ENCODE results near the gene MAML1. TPM values are rescaled to one million over a fixed set of nuclear protein-coding genes. Genes with fewer than 3 reads are reported as not detected.
A peak's percentile ranks its signal among the peaks of the same experiment; 100 is the strongest.

MAML1 gene
- total and polyA plus RNA-seq, 2 experiments from 2014 or later, result 9.6 to 43.9 TPM

DNA sequence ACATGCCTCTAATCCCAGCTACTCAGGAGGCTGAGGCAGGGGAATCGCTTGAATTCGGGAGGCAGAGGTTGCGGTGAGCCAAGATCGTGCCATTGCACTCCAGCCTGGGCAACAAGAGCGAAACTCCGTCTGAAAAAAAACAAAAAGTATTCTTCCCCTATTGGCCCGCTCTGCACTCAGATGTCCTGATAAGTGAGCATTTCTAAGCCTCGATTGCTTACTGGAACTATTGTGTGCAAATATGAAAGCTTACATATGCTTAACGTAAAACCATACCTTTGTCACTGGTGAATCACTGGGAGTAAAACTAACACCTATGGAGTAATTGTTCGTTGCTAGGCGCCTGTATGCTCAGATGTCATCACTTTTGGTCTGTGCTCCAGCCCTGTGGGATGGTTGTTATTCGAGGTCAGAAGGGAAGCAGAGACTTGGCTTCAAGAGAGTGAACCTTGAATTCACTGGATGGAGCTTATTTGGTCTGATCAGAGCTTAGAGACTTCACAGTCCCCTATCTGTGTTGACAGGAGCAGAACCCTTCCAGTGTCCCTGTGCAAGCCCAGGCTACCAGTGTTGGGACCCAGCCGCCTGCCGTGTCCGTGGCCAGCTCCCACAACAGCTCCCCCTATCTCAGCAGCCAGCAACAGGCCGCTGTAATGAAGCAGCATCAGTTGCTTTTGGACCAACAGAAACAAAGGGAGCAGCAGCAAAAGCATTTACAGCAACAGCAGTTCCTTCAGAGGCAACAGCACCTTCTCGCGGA, 35.9 kb downstream of the MAML1 start:
- DNase-seq (ENCODE audit: low spot score) (peak; percentile 69), ATAC-seq (peak; percentile 91)
- Mint-ChIP-seq H3K27me3 (ENCODE audit: insufficient read depth, low read depth, poor library complexity) (peaks cover 9% of the 10 kb centered on the region), H3K27ac (no peak overlapping the region), H3K4me3 (no peak overlapping the region), H3K36me3 (ENCODE audit: low read depth) (peaks cover 78% of the 10 kb centered on the region), H3K4me1 (peaks cover 13% of the 10 kb centered on the region), H3K9me3 (no peaks in the 10 kb centered on the region)
- Histone ChIP-seq H3K79me2 (replicated peaks; ENCODE audit: insufficient read depth) (peaks cover 41% of the 10 kb centered on the region), H3K4me3 (no peak overlapping the region), H3K4me1 (ENCODE audit: insufficient read depth) (peaks cover 3% of the 10 kb centered on the region; the same call in 1 of the 2 replicates), H4K20me1 (replicated peaks; ENCODE audit: insufficient read depth) (peaks cover 23% of the 10 kb centered on the region), H3K4me2 (no peak overlapping the region), H3K9me2 (ENCODE audit: insufficient read depth) (no peaks in the 10 kb centered on the region), H3K27me3 (ENCODE audit: insufficient read depth) (no peaks in the 10 kb centered on the region), H2AFZ (no peak overlapping the region), H3K36me3 (ENCODE audit: insufficient read depth) (peaks cover 50% of the 10 kb centered on the region), H3F3A (replicated peaks; ENCODE audit: low read depth) (peaks cover 29% of the 10 kb centered on the region; the same call in 1 of the 2 replicates), H3K27ac (ENCODE audit: low read depth) (peak overlapping the region; percentile 50; the same call in 1 of the 2 replicates)
- no peak for TF ChIP-seq ZNF331 (CRISPR knock-in tag; IDR thresholded peaks at IDR 0.05; ENCODE audit: low read depth)
- TF ChIP-seq STAT1 (IDR thresholded peaks at IDR 0.05; ENCODE audit: unreplicated experiment), result no peak
- TF ChIP-seq CTCF (conservative IDR thresholded peaks at IDR 0.05; ENCODE audit: low read depth in 2 of 2), result peak; percentile 55 to 66

DNA sequence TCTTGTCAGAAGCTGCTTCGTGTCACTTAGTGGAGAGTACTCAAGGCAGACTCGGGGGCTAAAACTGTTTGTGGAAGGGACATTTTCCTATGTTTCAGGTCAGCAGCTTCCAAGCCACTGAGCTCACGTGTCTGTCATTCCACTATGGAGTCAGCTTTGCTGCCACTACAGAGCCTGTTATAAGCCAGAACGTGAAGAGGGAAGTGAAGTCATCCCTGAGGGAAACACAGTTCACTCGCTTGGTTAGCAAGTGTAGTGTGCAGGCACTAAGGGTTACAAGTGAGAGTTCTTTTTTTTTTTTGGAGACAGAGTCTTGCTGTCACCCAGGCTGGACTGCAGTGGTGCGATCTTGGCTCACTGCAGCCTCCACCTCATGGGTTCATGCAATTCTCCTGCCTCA, 36.6 kb downstream of the MAML1 start:
- no peaks in the 10 kb centered on the region for H3K27me3 ChIP-seq (ENCODE audit: insufficient read depth)
- no peak overlapping the region for H3K4me3 ChIP-seq
- no peaks in the 10 kb centered on the region for H3K4me1 ChIP-seq (ENCODE audit: insufficient read depth)
- peaks cover 7% of the 10 kb centered on the region; the same call in 2 of the 3 replicates for H3K4me1 Mint-ChIP-seq
- peaks cover 33% of the 10 kb centered on the region for H3K79me2 ChIP-seq (replicated peaks; ENCODE audit: insufficient read depth)
- peaks cover 50% of the 10 kb centered on the region for H3K36me3 ChIP-seq (ENCODE audit: insufficient read depth)
- no peaks in the 10 kb centered on the region for H3K9me2 ChIP-seq (ENCODE audit: insufficient read depth)
- H3K27ac ChIP-seq (ENCODE audit: low read depth), result no peak overlapping the region; the same call in 1 of the 2 replicates
- H3K27me3 Mint-ChIP-seq (ENCODE audit: insufficient read depth, low read depth, poor library complexity), result peaks cover 8% of the 10 kb centered on the region
- H3K4me2 ChIP-seq, result no peak overlapping the region
- no peak overlapping the region for H2AFZ ChIP-seq
- peaks cover 85% of the 10 kb centered on the region for H3K36me3 Mint-ChIP-seq (ENCODE audit: low read depth)
- H4K20me1 ChIP-seq (replicated peaks; ENCODE audit: insufficient read depth), result peaks cover 21% of the 10 kb centered on the region
- H3K4me3 Mint-ChIP-seq, result no peak overlapping the region
- ATAC-seq (no peak), DNase-seq (ENCODE audit: low spot score) (no peak)
- H3F3A ChIP-seq (replicated peaks; ENCODE audit: low read depth), result peaks cover 29% of the 10 kb centered on the region; the same call in 1 of the 2 replicates
- H3K9me3 Mint-ChIP-seq, result no peaks in the 10 kb centered on the region
- H3K27ac Mint-ChIP-seq, result no peak overlapping the region
- TF ChIP-seq CREB1 (CRISPR knock-in tag; IDR thresholded peaks at IDR 0.05; ENCODE audit: low read depth), result no peak
- TF ChIP-seq ZNF114 (CRISPR knock-in tag; IDR thresholded peaks at IDR 0.05), result no peak
- TF ChIP-seq ZNF331 (CRISPR knock-in tag; IDR thresholded peaks at IDR 0.05; ENCODE audit: low read depth), result no peak
- TF ChIP-seq, protein P1, sequence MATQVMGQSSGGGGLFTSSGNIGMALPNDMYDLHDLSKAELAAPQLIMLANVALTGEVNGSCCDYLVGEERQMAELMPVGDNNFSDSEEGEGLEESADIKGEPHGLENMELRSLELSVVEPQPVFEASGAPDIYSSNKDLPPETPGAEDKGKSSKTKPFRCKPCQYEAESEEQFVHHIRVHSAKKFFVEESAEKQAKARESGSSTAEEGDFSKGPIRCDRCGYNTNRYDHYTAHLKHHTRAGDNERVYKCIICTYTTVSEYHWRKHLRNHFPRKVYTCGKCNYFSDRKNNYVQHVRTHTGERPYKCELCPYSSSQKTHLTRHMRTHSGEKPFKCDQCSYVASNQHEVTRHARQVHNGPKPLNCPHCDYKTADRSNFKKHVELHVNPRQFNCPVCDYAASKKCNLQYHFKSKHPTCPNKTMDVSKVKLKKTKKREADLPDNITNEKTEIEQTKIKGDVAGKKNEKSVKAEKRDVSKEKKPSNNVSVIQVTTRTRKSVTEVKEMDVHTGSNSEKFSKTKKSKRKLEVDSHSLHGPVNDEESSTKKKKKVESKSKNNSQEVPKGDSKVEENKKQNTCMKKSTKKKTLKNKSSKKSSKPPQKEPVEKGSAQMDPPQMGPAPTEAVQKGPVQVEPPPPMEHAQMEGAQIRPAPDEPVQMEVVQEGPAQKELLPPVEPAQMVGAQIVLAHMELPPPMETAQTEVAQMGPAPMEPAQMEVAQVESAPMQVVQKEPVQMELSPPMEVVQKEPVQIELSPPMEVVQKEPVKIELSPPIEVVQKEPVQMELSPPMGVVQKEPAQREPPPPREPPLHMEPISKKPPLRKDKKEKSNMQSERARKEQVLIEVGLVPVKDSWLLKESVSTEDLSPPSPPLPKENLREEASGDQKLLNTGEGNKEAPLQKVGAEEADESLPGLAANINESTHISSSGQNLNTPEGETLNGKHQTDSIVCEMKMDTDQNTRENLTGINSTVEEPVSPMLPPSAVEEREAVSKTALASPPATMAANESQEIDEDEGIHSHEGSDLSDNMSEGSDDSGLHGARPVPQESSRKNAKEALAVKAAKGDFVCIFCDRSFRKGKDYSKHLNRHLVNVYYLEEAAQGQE (IDR thresholded peaks at IDR 0.05; ENCODE audit: unreplicated experiment), result no peak
- no peak for TF ChIP-seq CTCF (conservative IDR thresholded peaks at IDR 0.05; ENCODE audit: low read depth in 2 of 2)
- TF ChIP-seq ETS1 (IDR thresholded peaks at IDR 0.05), result no peak
- TF ChIP-seq POLR2AphosphoS5 (IDR thresholded peaks at IDR 0.05; ENCODE audit: low read depth), result no peak
- TF ChIP-seq EZH2 (IDR thresholded peaks at IDR 0.05; ENCODE audit: low read depth, unreplicated experiment), result no peak

Data from GM23338 (cell line).